B cell (primary cell): Measurements from ENCODE around the gene PRRC2A.

Experiments
- CTCF ChIP-seq: fragments of 200-600 bp; IDR thresholded peaks from one replicate; pipeline ENCODE4 v1.8.0; 2022; ENCODE audit warnings: antibody characterized with exemption, mild to moderate bottlenecking
- EZH2 ChIP-seq: IDR thresholded peaks from 2 replicates; pipeline ENCODE4 v1.6.1; 2012; ENCODE audit warnings: borderline replicate concordance, low read depth, mild to moderate bottlenecking, moderate library complexity, low read length; ENCODE audit not compliant: insufficient read depth, poor library complexity, severe bottlenecking

- TF ChIP-seq CTCF (no peak), EZH2 (no peak)
Observed at GRCh38 chr6:31575952-31576685, 44.4 kb upstream of the PRRC2A start.
